ENCODE measurements around the gene CACNA1C. TPM values are rescaled to one million over a fixed set of nuclear protein-coding genes. Genes with fewer than 3 reads are reported as not detected.

The CACNA1C gene
- polyA plus RNA-seq, 4 donors, result 0.67 to 2.5 (median 2.0) TPM

- no peak for DNase-seq
- no peaks in the 10 kb centered on the region for H3K27me3 ChIP-seq (ENCODE audit: control insufficient read depth in 3 of 3, insufficient read depth in 3 of 3, low read length in 3 of 3)
- H3K9me3 ChIP-seq (ENCODE audit: control insufficient read depth in 2 of 2, insufficient read depth in 1 of 2, low read depth in 1 of 2, low read length in 1 of 2), result no peaks in the 10 kb centered on the region
- 71 to 76% (median 72%) methylated on average over 7 of the region's 7 CpGs for WGBS, 3 donors
- H3K4me1 ChIP-seq (ENCODE audit: control insufficient read depth in 3 of 3, insufficient read depth in 2 of 3, low read depth in 1 of 3, low read length in 2 of 3), result no peaks in the 10 kb centered on the region
- H3K36me3 ChIP-seq (ENCODE audit: control insufficient read depth in 3 of 3, insufficient read depth in 2 of 3, low read depth in 1 of 3, low read length in 3 of 3), result peaks cover 0 to 4% (median 0%) of the 10 kb centered on the region in 3 donors
- H3K4me3 ChIP-seq (ENCODE audit: low read depth in 1 of 3, low read length in 3 of 3), result no peak overlapping the region
- no peak for FAIRE-seq
- no peak overlapping the region for H3K27ac ChIP-seq (ENCODE audit: low read depth in 1 of 3, low read length in 2 of 3)
Measured at GRCh38 chr12:2636741-2637340, 584.1 kb downstream of the CACNA1C start.

- Histone ChIP-seq H3K4me3 (ENCODE audit: low read depth in 1 of 3, low read length in 3 of 3) (no peak overlapping the region), H3K36me3 (ENCODE audit: control insufficient read depth in 3 of 3, insufficient read depth in 2 of 3, low read depth in 1 of 3, low read length in 3 of 3) (peaks cover 0 to 4% (median 0%) of the 10 kb centered on the region in 3 donors), H3K27me3 (ENCODE audit: control insufficient read depth in 3 of 3, insufficient read depth in 3 of 3, low read length in 3 of 3) (no peaks in the 10 kb centered on the region), H3K4me1 (ENCODE audit: control insufficient read depth in 3 of 3, insufficient read depth in 2 of 3, low read depth in 1 of 3, low read length in 2 of 3) (no peaks in the 10 kb centered on the region), H3K9me3 (ENCODE audit: control insufficient read depth in 2 of 2, insufficient read depth in 1 of 2, low read depth in 1 of 2, low read length in 1 of 2) (no peaks in the 10 kb centered on the region), H3K27ac (ENCODE audit: low read depth in 1 of 3, low read length in 2 of 3) (no peak overlapping the region)
- FAIRE-seq, result no peak
- no peak for DNase-seq
- 82 to 91% (median 88%) methylated on average over 8 of the region's 8 CpGs for WGBS, 3 donors
Measured at GRCh38 chr12:2637371-2637770, 584.6 kb downstream of the CACNA1C start.

GRCh38 chr12:2638273-2639019, 585.7 kb downstream of the CACNA1C start:
- no peaks in the 10 kb centered on the region for H3K9me3 ChIP-seq (ENCODE audit: control insufficient read depth in 2 of 2, insufficient read depth in 1 of 2, low read depth in 1 of 2, low read length in 1 of 2)
- H3K27me3 ChIP-seq (ENCODE audit: control insufficient read depth in 3 of 3, insufficient read depth in 3 of 3, low read length in 3 of 3), result no peaks in the 10 kb centered on the region
- no peak overlapping the region for H3K4me3 ChIP-seq (ENCODE audit: low read depth in 1 of 3, low read length in 3 of 3)
- H3K4me1 ChIP-seq (ENCODE audit: control insufficient read depth in 3 of 3, insufficient read depth in 2 of 3, low read depth in 1 of 3, low read length in 2 of 3), result no peaks in the 10 kb centered on the region
- no peak overlapping the region for H3K27ac ChIP-seq (ENCODE audit: low read depth in 1 of 3, low read length in 2 of 3)
- DNase-seq (no peak), FAIRE-seq (no peak)
- 91 to 94% (median 93%) methylated on average over 15 of the region's 15 CpGs for WGBS, 3 donors
- H3K36me3 ChIP-seq (ENCODE audit: control insufficient read depth in 3 of 3, insufficient read depth in 2 of 3, low read depth in 1 of 3, low read length in 3 of 3), result peaks cover 0 to 4% (median 0%) of the 10 kb centered on the region in 3 donors

- Histone ChIP-seq H3K27me3 (ENCODE audit: control insufficient read depth in 3 of 3, insufficient read depth in 3 of 3, low read length in 3 of 3) (no peaks in the 10 kb centered on the region), H3K9me3 (ENCODE audit: control insufficient read depth in 2 of 2, insufficient read depth in 1 of 2, low read depth in 1 of 2, low read length in 1 of 2) (no peaks in the 10 kb centered on the region), H3K4me1 (ENCODE audit: control insufficient read depth in 3 of 3, insufficient read depth in 2 of 3, low read depth in 1 of 3, low read length in 2 of 3) (no peaks in the 10 kb centered on the region), H3K27ac (ENCODE audit: low read depth in 1 of 3, low read length in 2 of 3) (no peak overlapping the region), H3K4me3 (ENCODE audit: low read depth in 1 of 3, low read length in 3 of 3) (no peak overlapping the region), H3K36me3 (ENCODE audit: control insufficient read depth in 3 of 3, insufficient read depth in 2 of 3, low read depth in 1 of 3, low read length in 3 of 3) (peaks cover 0 to 4% (median 0%) of the 10 kb centered on the region in 3 donors)
- FAIRE-seq, result no peak
- DNase-seq, result no peak
- 90 to 96% (median 90%) methylated on average over 10 of the region's 10 CpGs for WGBS, 3 donors
Measured at GRCh38 chr12:2639020-2639298, 586.2 kb downstream of the CACNA1C start.

- Histone ChIP-seq H3K27ac (ENCODE audit: low read depth in 1 of 3, low read length in 2 of 3) (no peak overlapping the region), H3K9me3 (ENCODE audit: control insufficient read depth in 2 of 2, insufficient read depth in 1 of 2, low read depth in 1 of 2, low read length in 1 of 2) (no peaks in the 10 kb centered on the region), H3K27me3 (ENCODE audit: control insufficient read depth in 3 of 3, insufficient read depth in 3 of 3, low read length in 3 of 3) (peaks cover 0 to 3% (median 0%) of the 10 kb centered on the region in 3 donors), H3K4me3 (ENCODE audit: low read depth in 1 of 3, low read length in 3 of 3) (no peak overlapping the region), H3K36me3 (ENCODE audit: control insufficient read depth in 3 of 3, insufficient read depth in 2 of 3, low read depth in 1 of 3, low read length in 3 of 3) (no peaks in the 10 kb centered on the region), H3K4me1 (ENCODE audit: control insufficient read depth in 3 of 3, insufficient read depth in 2 of 3, low read depth in 1 of 3, low read length in 2 of 3) (no peaks in the 10 kb centered on the region)
- FAIRE-seq (no peak), DNase-seq (no peak)
- 61 to 81% (median 78%) methylated on average over 10 of the region's 10 CpGs for WGBS, 3 donors
Measured at GRCh38 chr12:2640281-2640680, 587.5 kb downstream of the CACNA1C start.

GRCh38 chr12:2640709-2641108, 587.9 kb downstream of the CACNA1C start:
- DNase-seq (no peak), FAIRE-seq (no peak)
- Histone ChIP-seq H3K9me3 (ENCODE audit: control insufficient read depth in 2 of 2, insufficient read depth in 1 of 2, low read depth in 1 of 2, low read length in 1 of 2) (no peaks in the 10 kb centered on the region), H3K27me3 (ENCODE audit: control insufficient read depth in 3 of 3, insufficient read depth in 3 of 3, low read length in 3 of 3) (peaks cover 0 to 3% (median 0%) of the 10 kb centered on the region in 3 donors), H3K4me3 (ENCODE audit: low read depth in 1 of 3, low read length in 3 of 3) (no peak overlapping the region), H3K36me3 (ENCODE audit: control insufficient read depth in 3 of 3, insufficient read depth in 2 of 3, low read depth in 1 of 3, low read length in 3 of 3) (no peaks in the 10 kb centered on the region), H3K27ac (ENCODE audit: low read depth in 1 of 3, low read length in 2 of 3) (peak overlapping the region in 1 of 3 donors; percentile 59), H3K4me1 (ENCODE audit: control insufficient read depth in 3 of 3, insufficient read depth in 2 of 3, low read depth in 1 of 3, low read length in 2 of 3) (no peaks in the 10 kb centered on the region)
- 31 to 40% (median 32%) methylated on average over 6 of the region's 6 CpGs for WGBS, 3 donors

- Histone ChIP-seq H3K9me3 (ENCODE audit: control insufficient read depth in 2 of 2, insufficient read depth in 1 of 2, low read depth in 1 of 2, low read length in 1 of 2) (no peaks in the 10 kb centered on the region), H3K27ac (ENCODE audit: low read depth in 1 of 3, low read length in 2 of 3) (peak overlapping the region in 1 of 3 donors; percentile 59), H3K4me3 (ENCODE audit: low read depth in 1 of 3, low read length in 3 of 3) (no peak overlapping the region), H3K4me1 (ENCODE audit: control insufficient read depth in 3 of 3, insufficient read depth in 2 of 3, low read depth in 1 of 3, low read length in 2 of 3) (no peaks in the 10 kb centered on the region), H3K27me3 (ENCODE audit: control insufficient read depth in 3 of 3, insufficient read depth in 3 of 3, low read length in 3 of 3) (peaks cover 0 to 3% (median 0%) of the 10 kb centered on the region in 3 donors), H3K36me3 (ENCODE audit: control insufficient read depth in 3 of 3, insufficient read depth in 2 of 3, low read depth in 1 of 3, low read length in 3 of 3) (no peaks in the 10 kb centered on the region)
- WGBS, 3 donors, result 58 to 65% (median 61%) methylated on average over 6 of the region's 6 CpGs
- peak in 1 of 2 donors; percentile 6 for DNase-seq
- FAIRE-seq, result no peak
Measured at GRCh38 chr12:2641207-2641606, 588.4 kb downstream of the CACNA1C start.

- 62 to 77% (median 68%) methylated on average over 6 of the region's 6 CpGs for WGBS, 3 donors
- H3K27ac ChIP-seq (ENCODE audit: low read depth in 1 of 3, low read length in 2 of 3), result no peak overlapping the region
- H3K27me3 ChIP-seq (ENCODE audit: control insufficient read depth in 3 of 3, insufficient read depth in 3 of 3, low read length in 3 of 3), result peaks cover 0 to 3% (median 0%) of the 10 kb centered on the region in 3 donors
- FAIRE-seq (no peak), DNase-seq (no peak)
- H3K4me1 ChIP-seq (ENCODE audit: control insufficient read depth in 3 of 3, insufficient read depth in 2 of 3, low read depth in 1 of 3, low read length in 2 of 3), result no peaks in the 10 kb centered on the region
- H3K4me3 ChIP-seq (ENCODE audit: low read depth in 1 of 3, low read length in 3 of 3), result no peak overlapping the region
- no peaks in the 10 kb centered on the region for H3K9me3 ChIP-seq (ENCODE audit: control insufficient read depth in 2 of 2, insufficient read depth in 1 of 2, low read depth in 1 of 2, low read length in 1 of 2)
- no peaks in the 10 kb centered on the region for H3K36me3 ChIP-seq (ENCODE audit: control insufficient read depth in 3 of 3, insufficient read depth in 2 of 3, low read depth in 1 of 3, low read length in 3 of 3)
Measured at GRCh38 chr12:2641761-2642160, 589.0 kb downstream of the CACNA1C start.
